ENCODE results near the gene NYNRIN.
A peak's percentile ranks its signal among the peaks of the same experiment; 100 is the strongest.
"Not testable (repeated sequence)": the region's sequence is repeated elsewhere in the genome, so short reads cannot be mapped to it uniquely, and the experiment has no call there.

Gene NYNRIN

GRCh38 chr14:24385524-24385923, 13.3 kb upstream of the NYNRIN start:
- H3K4me3 ChIP-seq (replicated peaks in 1 of 2; ENCODE audit: low read depth in 2 of 2, low read length in 2 of 2): no peak overlapping the region
- DNase-seq (ENCODE audit: low read depth in 2 of 2): no peak
- no peak for TF ChIP-seq CTCF (IDR thresholded peaks at IDR 0.05; ENCODE audit: low read depth, low read length)

DNA sequence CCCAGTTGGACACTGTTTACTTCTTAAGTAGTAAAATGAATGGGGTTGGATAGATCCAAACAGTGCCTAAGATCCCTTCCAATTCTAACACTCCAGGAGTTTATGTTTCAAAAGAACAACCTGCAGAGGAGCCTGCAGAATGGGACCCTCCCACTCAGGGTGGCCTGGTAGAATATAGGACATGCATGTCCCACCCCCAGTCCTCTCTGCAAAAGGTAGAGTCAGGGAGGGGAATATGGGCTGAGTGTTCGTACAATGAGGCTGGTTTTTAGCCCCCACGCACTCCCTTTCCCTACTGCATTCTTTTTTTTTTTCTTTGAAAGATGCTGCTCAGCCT, 11.8 kb upstream of the NYNRIN start:
- DNase-seq (ENCODE audit: low read depth in 2 of 2): no peak
- no peak for TF ChIP-seq CTCF (IDR thresholded peaks at IDR 0.05; ENCODE audit: low read depth, low read length)
- H3K4me3 ChIP-seq (replicated peaks in 1 of 2; ENCODE audit: low read depth in 2 of 2, low read length in 2 of 2): no peak overlapping the region

DNA sequence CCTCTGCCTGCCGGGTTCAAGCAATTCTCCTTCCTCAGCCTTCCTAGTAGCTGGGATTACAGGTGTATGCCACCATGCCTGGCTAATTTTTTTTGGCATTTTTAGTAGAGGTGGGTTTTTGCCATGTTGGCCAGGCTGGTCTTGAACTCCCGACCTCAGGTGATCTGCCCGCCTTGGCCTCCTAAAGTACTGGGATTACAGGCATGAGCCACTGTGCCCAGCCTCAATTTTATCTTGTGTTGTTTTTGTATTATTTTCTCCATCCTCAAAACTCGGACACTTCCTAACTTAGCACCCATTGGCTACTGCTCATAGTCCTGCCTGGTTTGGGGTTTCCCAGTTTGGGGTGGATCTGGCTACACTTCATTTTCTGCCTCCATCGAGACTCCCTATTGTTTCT, 11.2 kb upstream of the NYNRIN start:
- DNase-seq (ENCODE audit: low read depth in 2 of 2); H3K4me3 ChIP-seq (replicated peaks in 1 of 2; ENCODE audit: low read depth in 2 of 2, low read length in 2 of 2): not testable (repeated sequence)

GRCh38 chr14:24388474-24389179, 10.2 kb upstream of the NYNRIN start:
- H3K4me3 ChIP-seq (replicated peaks in 1 of 2; ENCODE audit: low read depth in 2 of 2, low read length in 2 of 2): no peak overlapping the region
- DNase-seq (ENCODE audit: low read depth in 2 of 2): peak in 1 of 2 donors; percentile 38
- TF ChIP-seq CTCF (IDR thresholded peaks at IDR 0.05; ENCODE audit: low read depth, low read length): no peak

- peak; percentile 81 to 83 for DNase-seq (ENCODE audit: low read depth in 2 of 2)
- H3K4me3 ChIP-seq (replicated peaks in 1 of 2; ENCODE audit: low read depth in 2 of 2, low read length in 2 of 2): no peak overlapping the region
- no peak for TF ChIP-seq CTCF (IDR thresholded peaks at IDR 0.05; ENCODE audit: low read depth, low read length)
These were observed 9.5 kb upstream of the NYNRIN start for GRCh38 chr14:24389226-24389848.

DNA sequence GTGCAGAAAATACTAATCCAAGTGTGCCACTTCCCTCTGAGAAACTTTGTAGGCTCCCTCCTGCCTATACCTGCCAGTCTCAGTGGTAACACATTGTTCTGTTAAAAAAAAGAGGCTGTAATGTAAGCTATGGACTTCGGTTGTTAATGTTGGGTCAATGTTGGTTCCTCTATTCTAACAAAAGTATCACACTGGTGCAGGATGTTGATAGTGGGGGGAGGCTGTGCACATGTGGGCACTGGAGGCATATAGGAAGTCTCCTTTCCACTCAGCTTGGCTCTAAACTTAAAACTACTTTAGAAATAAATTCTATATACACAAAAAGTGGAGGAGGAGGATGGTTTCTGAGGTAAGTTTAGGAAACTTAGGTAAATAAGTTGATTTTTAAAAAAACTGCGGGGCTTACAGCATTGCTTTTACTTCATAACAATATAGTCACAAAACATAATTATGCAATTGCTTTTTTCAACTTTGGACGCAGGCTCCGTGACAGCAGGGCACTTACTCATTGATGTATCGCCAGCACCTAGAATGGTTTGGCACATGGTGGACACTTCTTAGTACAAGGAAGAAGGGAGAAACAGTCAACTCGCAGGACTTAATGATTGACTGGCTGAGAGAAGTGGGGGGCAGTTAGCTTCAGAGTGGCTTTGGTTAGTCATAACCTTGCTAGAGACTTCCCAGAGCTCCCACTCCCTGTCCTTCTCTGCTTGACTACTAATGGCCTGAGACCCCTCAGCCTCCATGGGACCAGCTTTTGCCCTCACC, 7.9 kb upstream of the NYNRIN start:
- H3K4me3 ChIP-seq (replicated peaks in 1 of 2; ENCODE audit: low read depth in 2 of 2, low read length in 2 of 2): no peak overlapping the region
- TF ChIP-seq CTCF (IDR thresholded peaks at IDR 0.05; ENCODE audit: low read depth, low read length): no peak
- DNase-seq (ENCODE audit: low read depth in 2 of 2): peak; percentile 11 to 34
